ENCODE data around the gene ROCK2.

ROCK2 gene

GRCh38 chr2:11367170-11367730 lies 22.8 kb upstream of the ROCK2 start:
- in situ Hi-C loops (cut with HindIII; ENCODE audit: low sequenced_read_pairs): no loop called here

- in situ Hi-C loops (cut with HindIII; ENCODE audit: low sequenced_read_pairs): no loop called here
Observed at GRCh38 chr2:11366326-11366741, 21.9 kb upstream of the ROCK2 start.

GRCh38 chr2:11365096-11365879 lies 20.9 kb upstream of the ROCK2 start:
- in situ Hi-C loops (cut with HindIII; ENCODE audit: low sequenced_read_pairs): no loop called here

- in situ Hi-C loops (cut with HindIII; ENCODE audit: low sequenced_read_pairs): no loop called here
Observed at GRCh38 chr2:11364565-11364887, 20.1 kb upstream of the ROCK2 start.

GRCh38 chr2:11363868-11364564 lies 19.6 kb upstream of the ROCK2 start:
- in situ Hi-C loops (cut with HindIII; ENCODE audit: low sequenced_read_pairs): no loop called here

- in situ Hi-C loops (cut with HindIII; ENCODE audit: low sequenced_read_pairs): no loop called here
Observed at GRCh38 chr2:11359865-11360264, 15.4 kb upstream of the ROCK2 start.

- in situ Hi-C loops (cut with HindIII; ENCODE audit: low sequenced_read_pairs): no loop called here
Observed at GRCh38 chr2:11357428-11357972, 13.1 kb upstream of the ROCK2 start.

- in situ Hi-C loops (cut with HindIII; ENCODE audit: low sequenced_read_pairs): no loop called here
Observed at GRCh38 chr2:11356764-11357163, 12.3 kb upstream of the ROCK2 start.

GRCh38 chr2:11355194-11356053 lies 11.0 kb upstream of the ROCK2 start:
- in situ Hi-C loops (cut with HindIII; ENCODE audit: low sequenced_read_pairs): no loop called here

- in situ Hi-C loops (cut with HindIII; ENCODE audit: low sequenced_read_pairs): no loop called here
Observed at GRCh38 chr2:11354363-11355154, 10.1 kb upstream of the ROCK2 start.

- in situ Hi-C loops (cut with HindIII; ENCODE audit: low sequenced_read_pairs): no loop called here
Observed at GRCh38 chr2:11352781-11353537, 8.5 kb upstream of the ROCK2 start.

- in situ Hi-C loops (cut with HindIII; ENCODE audit: low sequenced_read_pairs): no loop called here
Observed at GRCh38 chr2:11348209-11348749, 3.8 kb upstream of the ROCK2 start.

GRCh38 chr2:11347403-11347959 lies 3.0 kb upstream of the ROCK2 start:
- in situ Hi-C loops (cut with HindIII; ENCODE audit: low sequenced_read_pairs): no loop called here

GRCh38 chr2:11346023-11346482 lies 1.6 kb upstream of the ROCK2 start:
- in situ Hi-C loops (cut with HindIII; ENCODE audit: low sequenced_read_pairs): no loop called here

- in situ Hi-C loops (cut with HindIII; ENCODE audit: low sequenced_read_pairs): no loop called here
Observed at GRCh38 chr2:11344956-11345677, 681 bp upstream of the ROCK2 start.

- in situ Hi-C loops (cut with HindIII; ENCODE audit: low sequenced_read_pairs): no loop called here
Observed at GRCh38 chr2:11343650-11344341, 640 bp downstream of the ROCK2 start.

GRCh38 chr2:11343368-11343649 lies 1.1 kb downstream of the ROCK2 start:
- in situ Hi-C loops (cut with HindIII; ENCODE audit: low sequenced_read_pairs): no loop called here
